DND-41 (cell line): ENCODE measurements around the gene NRG2.

Experiments
- ATAC-seq: fragments of 200-7000 bp; cut with Tn5 transposase; 3 replicates; pipeline ENCODE4 v1.9.1; 2021; ENCODE audit warnings: low read depth; ENCODE audit not compliant: insufficient read depth
- DNase-seq: peaks from one replicate; pipeline ENCODE4 v3.0.0-alpha.2; 2020
- H2AFZ ChIP-seq: 2 replicates; pipeline ENCODE4 v1.6.0; 2012; ENCODE audit warnings: low read depth, low read length
- H3K27ac ChIP-seq: 2 replicates; pipeline ENCODE4 v1.5.1; 2012; ENCODE audit warnings: low read length, inconsistent platforms
- H3K27me3 ChIP-seq: fragments of 200-600 bp; sonication (generic); 2 replicates; pipeline ENCODE4 v1.6.0; 2012; ENCODE audit warnings: low read length, mild to moderate bottlenecking, inconsistent platforms; ENCODE audit not compliant: insufficient read depth, poor library complexity
- H3K36me3 ChIP-seq: 2 replicates; pipeline ENCODE4 v1.5.1; 2012; ENCODE audit warnings: low read length, inconsistent platforms; ENCODE audit not compliant: insufficient read depth
- H3K4me1 ChIP-seq: 2 replicates; pipeline ENCODE4 v1.5.1; 2012; ENCODE audit warnings: mild to moderate bottlenecking, low read length; ENCODE audit not compliant: insufficient read depth
- H3K4me2 ChIP-seq: 2 replicates; pipeline ENCODE4 v1.6.0; 2012; ENCODE audit warnings: mild to moderate bottlenecking, moderate library complexity, low read length, inconsistent platforms; ENCODE audit not compliant: insufficient read depth
- H3K4me3 ChIP-seq, 2 experiments: fragments of 200-600 bp in 1 of 2; shearing (Covaris generic) in 1 of 2; 2 replicates each; pipeline ENCODE4 v1.5.1; 2012 to 2016; ENCODE audit warnings: inconsistent platforms in 2 of 2, low read length in 2 of 2, mild to moderate bottlenecking in 2 of 2, low read depth in 1 of 2, moderate library complexity in 1 of 2
- H3K79me2 ChIP-seq: 2 replicates; pipeline ENCODE4 v1.6.0; 2012; ENCODE audit warnings: low read length, inconsistent platforms; ENCODE audit not compliant: insufficient read depth
- H3K9ac ChIP-seq: 2 replicates; pipeline ENCODE4 v1.6.0; 2012; ENCODE audit warnings: low read depth, mild to moderate bottlenecking, inconsistent platforms, low read length, moderate library complexity
- H3K9me3 ChIP-seq: 2 replicates; pipeline ENCODE4 v1.5.1; 2012; ENCODE audit warnings: low read length, moderate library complexity, mild to moderate bottlenecking, inconsistent platforms; ENCODE audit not compliant: insufficient read depth, severe bottlenecking
- H4K20me1 ChIP-seq: 2 replicates; pipeline ENCODE4 v1.6.0; 2012; ENCODE audit warnings: low read length; ENCODE audit not compliant: insufficient read depth
- EZH2 ChIP-seq: IDR thresholded peaks from 3 replicates; pipeline ENCODE4 v1.6.1; 2012; ENCODE audit warnings: borderline replicate concordance, low read depth, mild to moderate bottlenecking, moderate library complexity, low read length, inconsistent platforms; ENCODE audit not compliant: severe bottlenecking
- TF ChIP-seq, protein P1 (sequence below): IDR thresholded peaks from 2 replicates; pipeline ENCODE4 v1.5.1; 2012; ENCODE audit warnings: borderline replicate concordance, low read length, moderate library complexity, mild to moderate bottlenecking; ENCODE audit not compliant: poor library complexity, severe bottlenecking; ENCODE audit errors: extremely low read depth

Gene NRG2

DNA sequence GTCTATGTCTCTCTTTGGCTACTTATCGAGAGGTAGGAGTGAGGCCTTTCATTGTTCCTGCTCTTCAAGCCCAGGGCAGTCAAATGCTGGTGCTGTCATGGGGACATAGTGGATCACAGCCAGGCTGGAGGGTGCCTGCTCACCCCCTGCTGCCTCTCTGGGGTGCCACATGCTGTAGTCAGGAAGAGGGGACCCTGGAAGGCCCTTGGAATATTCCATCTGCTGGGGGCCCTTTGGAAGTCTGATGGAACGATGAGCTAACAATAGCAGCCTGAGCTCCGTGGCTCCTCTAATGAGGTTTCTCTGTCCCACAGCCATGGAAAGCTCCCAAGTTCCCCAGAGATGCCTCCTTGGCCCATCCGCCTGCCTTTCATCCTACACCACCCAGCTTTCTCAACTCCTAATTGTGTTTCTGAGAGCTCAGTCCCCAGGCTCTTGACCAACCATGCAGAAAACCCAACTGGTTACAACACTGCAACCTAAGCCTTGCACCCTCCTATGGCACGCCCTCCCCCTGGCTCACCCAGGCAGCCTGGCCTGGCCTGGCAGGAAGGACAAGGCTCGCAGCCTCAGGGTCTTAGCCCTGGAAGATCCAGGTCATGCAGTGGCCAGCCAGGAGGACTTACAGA lies 91.7 kb downstream of the NRG2 start:
- Histone ChIP-seq H3K4me2 (no peak overlapping the region), H3K4me3 (no peak overlapping the region), H3K27ac (no peak overlapping the region), H3K27me3 (peaks cover 44% of the 10 kb centered on the region), H3K79me2 (no peaks in the 10 kb centered on the region), H4K20me1 (0 out of 2 replicates have a peak, but pooled peaks cover under 1% of the 10 kb centered on the region), H3K9me3 (no peaks in the 10 kb centered on the region), H3K4me1 (no peaks in the 10 kb centered on the region), H3K9ac (no peak overlapping the region), H3K36me3 (no peaks in the 10 kb centered on the region), H2AFZ (no peak overlapping the region)
- DNase-seq (no peak), ATAC-seq (no peak)
- TF ChIP-seq EZH2: no peak
- TF ChIP-seq, protein P1, sequence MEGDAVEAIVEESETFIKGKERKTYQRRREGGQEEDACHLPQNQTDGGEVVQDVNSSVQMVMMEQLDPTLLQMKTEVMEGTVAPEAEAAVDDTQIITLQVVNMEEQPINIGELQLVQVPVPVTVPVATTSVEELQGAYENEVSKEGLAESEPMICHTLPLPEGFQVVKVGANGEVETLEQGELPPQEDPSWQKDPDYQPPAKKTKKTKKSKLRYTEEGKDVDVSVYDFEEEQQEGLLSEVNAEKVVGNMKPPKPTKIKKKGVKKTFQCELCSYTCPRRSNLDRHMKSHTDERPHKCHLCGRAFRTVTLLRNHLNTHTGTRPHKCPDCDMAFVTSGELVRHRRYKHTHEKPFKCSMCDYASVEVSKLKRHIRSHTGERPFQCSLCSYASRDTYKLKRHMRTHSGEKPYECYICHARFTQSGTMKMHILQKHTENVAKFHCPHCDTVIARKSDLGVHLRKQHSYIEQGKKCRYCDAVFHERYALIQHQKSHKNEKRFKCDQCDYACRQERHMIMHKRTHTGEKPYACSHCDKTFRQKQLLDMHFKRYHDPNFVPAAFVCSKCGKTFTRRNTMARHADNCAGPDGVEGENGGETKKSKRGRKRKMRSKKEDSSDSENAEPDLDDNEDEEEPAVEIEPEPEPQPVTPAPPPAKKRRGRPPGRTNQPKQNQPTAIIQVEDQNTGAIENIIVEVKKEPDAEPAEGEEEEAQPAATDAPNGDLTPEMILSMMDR: no peak

GRCh38 chr5:139950436-139950835 lies 92.7 kb downstream of the NRG2 start:
- H4K20me1 ChIP-seq: no peaks in the 10 kb centered on the region
- no peaks in the 10 kb centered on the region for H3K4me1 ChIP-seq
- H3K79me2 ChIP-seq: no peaks in the 10 kb centered on the region
- ATAC-seq (no peak), DNase-seq (no peak)
- H3K4me3 ChIP-seq: no peak overlapping the region
- peaks cover 36% of the 10 kb centered on the region for H3K27me3 ChIP-seq
- no peak overlapping the region for H3K4me2 ChIP-seq
- no peaks in the 10 kb centered on the region for H3K9me3 ChIP-seq
- H3K9ac ChIP-seq: no peak overlapping the region
- no peaks in the 10 kb centered on the region for H3K36me3 ChIP-seq
- TF ChIP-seq EZH2: no peak
- TF ChIP-seq, protein P1: no peak
- no peak overlapping the region for H3K27ac ChIP-seq
- H2AFZ ChIP-seq: no peak overlapping the region

- H3K9ac ChIP-seq: no peak overlapping the region
- H2AFZ ChIP-seq: no peak overlapping the region
- H3K79me2 ChIP-seq: no peaks in the 10 kb centered on the region
- no peak for DNase-seq
- TF ChIP-seq, protein P1: no peak
- TF ChIP-seq EZH2: no peak
- H4K20me1 ChIP-seq: no peaks in the 10 kb centered on the region
- H3K27ac ChIP-seq: no peak overlapping the region
- H3K27me3 ChIP-seq: peaks cover 30% of the 10 kb centered on the region
- no peaks in the 10 kb centered on the region for H3K4me1 ChIP-seq
- no peaks in the 10 kb centered on the region for H3K36me3 ChIP-seq
- H3K4me3 ChIP-seq: no peak overlapping the region
- no peaks in the 10 kb centered on the region for H3K9me3 ChIP-seq
- no peak overlapping the region for H3K4me2 ChIP-seq
- ATAC-seq: no peak
Measured at GRCh38 chr5:139949710-139950109, 93.4 kb downstream of the NRG2 start.

- Histone ChIP-seq H3K9ac (no peak overlapping the region), H3K4me1 (no peaks in the 10 kb centered on the region), H3K79me2 (no peaks in the 10 kb centered on the region), H4K20me1 (no peaks in the 10 kb centered on the region), H3K36me3 (no peaks in the 10 kb centered on the region), H3K27me3 (peaks cover 24% of the 10 kb centered on the region), H2AFZ (no peak overlapping the region), H3K4me3 (no peak overlapping the region), H3K9me3 (no peaks in the 10 kb centered on the region), H3K27ac (no peak overlapping the region), H3K4me2 (no peak overlapping the region)
- ATAC-seq (no peak), DNase-seq (no peak)
- no peak for TF ChIP-seq EZH2
- TF ChIP-seq, protein P1: no peak
Measured at GRCh38 chr5:139947727-139948126, 95.4 kb downstream of the NRG2 start.
